NCI-H1694 treated with DMSO at 0.1 percent for 48 hours (cell line): ENCODE data around the gene ACSF3.
"Not testable (repeated sequence)": the region's sequence is repeated elsewhere in the genome, so short reads cannot be mapped to it uniquely, and the experiment has no call there.

Experiments
- DNase-seq: peaks from one replicate; lab custom pipeline; 2025; lab: John Stamatoyannopoulos, UW

ACSF3 gene

DNA sequence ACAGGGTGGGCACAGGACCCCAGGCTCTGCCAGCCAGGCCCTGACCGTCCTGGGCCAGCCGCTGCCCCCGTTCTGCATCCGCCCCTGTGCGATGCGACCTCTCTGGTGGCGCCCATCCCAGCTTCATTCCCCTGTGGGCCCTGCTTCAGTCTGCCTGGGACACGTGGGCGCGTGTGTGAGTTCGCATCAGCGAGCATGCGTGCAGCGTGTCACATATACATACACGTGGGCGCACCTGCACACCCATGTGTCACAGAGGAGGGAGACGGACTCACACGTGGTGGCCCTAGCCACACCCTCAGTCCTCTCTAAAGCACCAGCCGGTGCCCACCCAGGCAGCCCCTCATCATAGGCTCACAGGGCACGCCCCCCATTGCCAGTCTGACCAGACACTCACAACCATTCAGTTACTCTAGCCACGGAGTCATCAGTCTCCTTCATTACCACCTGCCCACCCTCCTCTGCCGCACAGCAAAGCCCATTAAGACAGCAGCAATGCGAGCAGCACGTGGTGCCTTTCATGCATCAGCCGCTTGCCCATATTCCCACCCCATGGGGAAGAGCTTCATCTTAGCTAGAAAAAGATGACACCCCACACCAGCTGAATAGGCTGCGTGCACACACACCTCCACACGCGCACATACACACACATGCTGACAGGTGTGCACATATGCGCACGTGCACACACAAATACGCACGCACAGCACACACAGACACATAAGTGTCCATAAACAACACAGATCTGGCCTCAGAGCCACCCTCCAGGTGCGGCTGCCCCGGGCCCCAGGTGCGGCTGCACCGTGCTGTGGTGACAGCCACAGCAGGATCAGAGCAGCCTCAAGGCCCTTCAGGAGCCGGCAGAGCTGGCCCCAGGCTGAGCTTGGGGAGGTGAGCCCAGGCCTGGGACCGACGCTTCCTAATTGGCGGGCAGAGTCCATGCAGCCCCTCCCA is 68.4 kb downstream of the ACSF3 start:
- no peak for DNase-seq

- DNase-seq = no peak
Measured at GRCh38 chr16:89163297-89163696, 69.6 kb downstream of the ACSF3 start.

DNA sequence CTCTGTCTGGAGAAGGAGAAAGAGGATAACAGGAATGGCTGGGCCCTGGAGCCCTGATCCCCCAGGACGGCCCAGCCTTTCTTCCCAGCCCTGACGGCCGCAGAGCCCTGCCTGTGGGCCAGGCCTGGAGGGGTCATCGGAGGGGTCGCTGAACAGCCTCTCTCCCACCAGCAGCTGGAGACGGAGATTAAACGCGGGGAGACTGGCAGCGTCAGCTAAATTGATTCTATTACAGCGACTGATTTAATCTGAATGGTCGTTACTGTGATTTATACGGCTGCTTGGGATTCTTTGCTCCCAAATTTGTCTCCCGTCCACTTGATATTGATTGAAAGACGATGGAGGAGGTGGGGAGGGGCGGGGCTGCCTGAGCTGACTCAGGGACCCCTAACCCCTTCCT is 70.8 kb downstream of the ACSF3 start:
- no peak for DNase-seq

DNA sequence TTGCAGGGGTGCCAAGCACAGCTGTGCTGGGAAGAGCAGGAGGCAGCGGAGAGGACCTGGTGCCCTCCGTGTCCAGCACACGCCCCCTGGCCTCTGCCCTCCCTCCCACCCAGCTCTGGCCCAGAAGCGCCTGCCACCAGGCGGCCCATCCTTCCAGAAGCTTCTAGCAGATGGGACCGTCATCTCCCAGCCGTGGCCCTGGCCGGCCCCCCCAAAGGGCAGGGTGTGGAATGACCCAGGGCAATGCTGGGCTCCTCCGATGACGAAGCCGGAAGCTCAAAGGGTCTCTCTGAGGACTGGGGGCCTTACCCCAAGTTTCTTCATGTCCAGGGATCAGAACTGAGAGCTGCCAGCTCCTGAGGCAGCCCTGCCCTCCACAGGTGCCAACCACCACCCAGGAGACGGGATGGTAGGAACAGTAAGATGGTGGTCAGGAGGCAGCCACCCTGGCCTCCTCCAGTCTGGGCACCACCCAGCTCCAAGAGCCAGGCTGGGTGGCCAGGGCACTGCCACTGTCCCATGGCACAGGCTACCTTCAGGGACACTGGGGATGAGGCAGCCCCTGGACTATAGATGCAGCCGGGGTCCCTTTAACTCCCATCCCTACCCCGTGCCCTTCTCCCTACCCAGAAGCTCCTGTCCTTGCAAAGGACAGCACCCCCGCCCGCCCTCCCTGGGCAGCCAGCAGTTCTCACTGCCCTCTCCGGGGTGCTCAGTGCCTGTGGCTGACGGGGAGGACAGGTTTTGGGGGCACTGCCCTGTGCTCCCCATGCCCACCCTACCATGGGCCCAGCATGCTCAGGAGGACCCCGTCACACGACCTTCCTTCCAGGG is 71.4 kb downstream of the ACSF3 start:
- DNase-seq = no peak

GRCh38 chr16:89165681-89165979 is 72.0 kb downstream of the ACSF3 start:
- DNase-seq = not testable (repeated sequence)

- no peak for DNase-seq
Measured at GRCh38 chr16:89166696-89167424, 73.2 kb downstream of the ACSF3 start.

GRCh38 chr16:89167425-89167941 is 73.8 kb downstream of the ACSF3 start:
- no peak for DNase-seq

DNA sequence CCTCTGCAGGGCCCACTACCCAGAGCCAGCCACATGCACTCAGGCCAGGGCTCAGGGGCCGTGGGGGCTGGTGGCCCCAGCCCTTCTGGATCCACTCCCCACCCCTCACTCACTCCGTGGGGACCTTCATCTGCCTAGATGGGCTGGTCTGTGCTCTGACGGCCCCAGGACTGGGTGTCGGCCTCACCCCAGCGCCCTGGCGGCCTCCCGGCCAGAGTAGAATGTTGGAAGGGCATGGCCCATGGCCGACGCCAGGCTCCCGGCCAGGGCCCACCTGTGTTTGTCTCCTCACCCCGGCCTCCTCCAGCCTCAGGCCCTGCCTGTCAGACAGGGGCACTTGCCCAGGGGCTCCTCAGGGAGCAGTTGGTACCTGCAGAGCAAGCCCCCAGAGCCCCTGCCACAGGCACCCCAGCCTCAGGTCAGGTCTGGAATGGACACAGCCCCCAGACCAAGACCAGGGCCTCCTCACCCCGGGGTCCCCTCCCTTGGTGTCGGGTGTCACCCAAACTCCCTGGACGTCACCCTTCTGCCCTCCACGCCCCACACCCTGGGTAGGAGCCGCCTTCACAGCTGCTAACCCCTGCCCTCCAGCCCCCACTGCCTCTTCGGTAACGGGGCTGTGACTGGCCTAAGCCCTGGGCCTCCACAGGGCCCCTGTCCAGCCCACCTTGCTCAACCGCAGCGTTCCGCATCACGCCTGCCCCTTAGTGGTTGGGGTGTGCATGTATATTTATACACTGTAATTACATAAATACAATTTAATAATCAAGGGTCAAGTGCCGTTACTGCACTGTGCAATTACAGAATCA is 74.9 kb downstream of the ACSF3 start:
- no peak for DNase-seq

DNA sequence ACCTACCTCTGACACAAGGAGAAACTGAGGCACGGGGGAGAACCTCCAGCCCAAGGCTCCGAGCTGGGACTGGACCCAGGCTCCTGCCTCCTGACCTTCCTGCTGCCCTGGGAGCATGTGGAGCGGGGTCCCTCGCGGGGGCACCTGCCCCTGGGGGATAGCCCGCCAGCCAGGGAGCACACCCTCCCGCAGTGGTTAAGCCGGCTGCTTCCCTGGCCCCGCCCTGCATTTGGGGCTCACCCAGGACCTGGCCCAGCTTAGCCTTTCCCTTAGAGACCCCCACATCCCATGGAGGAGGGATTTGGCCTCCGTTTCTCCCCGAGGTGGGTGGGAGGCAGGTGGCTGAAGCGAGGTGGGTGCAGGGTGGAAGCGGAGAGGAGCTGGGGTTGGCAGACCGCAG is 76.1 kb downstream of the ACSF3 start:
- no peak for DNase-seq

DNA sequence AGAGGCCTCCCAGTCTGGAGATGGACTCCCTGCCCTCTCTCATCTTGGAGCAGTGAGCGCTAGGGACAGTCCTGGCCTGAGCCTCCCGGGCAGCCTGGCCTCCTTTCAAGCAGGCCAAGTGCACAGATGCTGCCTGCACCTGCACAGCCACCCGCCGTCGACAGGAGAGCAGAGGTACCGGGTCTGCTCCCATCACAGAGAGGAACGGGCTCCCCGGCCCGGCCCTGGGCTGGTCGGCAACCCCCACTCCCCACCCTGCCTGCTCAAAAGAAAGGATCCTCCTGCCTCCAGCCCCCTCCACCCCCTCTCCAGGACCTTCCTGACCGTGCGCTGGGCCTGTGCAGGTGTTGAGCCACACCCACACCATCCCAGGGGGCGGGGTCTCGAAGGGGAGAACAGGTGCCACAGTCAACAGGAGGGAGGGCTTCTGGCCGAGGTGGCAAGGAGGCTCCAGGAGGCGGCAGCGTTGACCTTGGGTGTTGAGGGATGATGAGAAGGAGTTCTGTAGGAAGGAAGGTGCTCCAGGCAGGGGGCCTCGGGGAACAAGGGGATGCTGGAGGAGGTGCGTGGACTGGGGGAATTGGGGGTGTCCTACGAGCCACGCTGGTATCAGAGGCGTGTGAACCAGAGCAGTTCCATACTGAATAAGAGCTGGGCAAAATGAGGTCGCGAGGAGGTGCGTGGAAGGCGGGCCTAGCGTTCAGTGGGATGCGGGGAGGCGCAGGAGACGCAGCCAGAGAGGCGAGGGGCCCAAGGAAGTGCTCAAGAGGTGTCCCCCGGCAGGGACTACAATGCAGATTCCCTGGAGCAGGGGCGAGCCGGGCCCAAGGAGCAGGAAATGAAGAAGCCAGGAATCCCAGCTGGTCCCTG is 76.9 kb downstream of the ACSF3 start:
- no peak for DNase-seq

DNA sequence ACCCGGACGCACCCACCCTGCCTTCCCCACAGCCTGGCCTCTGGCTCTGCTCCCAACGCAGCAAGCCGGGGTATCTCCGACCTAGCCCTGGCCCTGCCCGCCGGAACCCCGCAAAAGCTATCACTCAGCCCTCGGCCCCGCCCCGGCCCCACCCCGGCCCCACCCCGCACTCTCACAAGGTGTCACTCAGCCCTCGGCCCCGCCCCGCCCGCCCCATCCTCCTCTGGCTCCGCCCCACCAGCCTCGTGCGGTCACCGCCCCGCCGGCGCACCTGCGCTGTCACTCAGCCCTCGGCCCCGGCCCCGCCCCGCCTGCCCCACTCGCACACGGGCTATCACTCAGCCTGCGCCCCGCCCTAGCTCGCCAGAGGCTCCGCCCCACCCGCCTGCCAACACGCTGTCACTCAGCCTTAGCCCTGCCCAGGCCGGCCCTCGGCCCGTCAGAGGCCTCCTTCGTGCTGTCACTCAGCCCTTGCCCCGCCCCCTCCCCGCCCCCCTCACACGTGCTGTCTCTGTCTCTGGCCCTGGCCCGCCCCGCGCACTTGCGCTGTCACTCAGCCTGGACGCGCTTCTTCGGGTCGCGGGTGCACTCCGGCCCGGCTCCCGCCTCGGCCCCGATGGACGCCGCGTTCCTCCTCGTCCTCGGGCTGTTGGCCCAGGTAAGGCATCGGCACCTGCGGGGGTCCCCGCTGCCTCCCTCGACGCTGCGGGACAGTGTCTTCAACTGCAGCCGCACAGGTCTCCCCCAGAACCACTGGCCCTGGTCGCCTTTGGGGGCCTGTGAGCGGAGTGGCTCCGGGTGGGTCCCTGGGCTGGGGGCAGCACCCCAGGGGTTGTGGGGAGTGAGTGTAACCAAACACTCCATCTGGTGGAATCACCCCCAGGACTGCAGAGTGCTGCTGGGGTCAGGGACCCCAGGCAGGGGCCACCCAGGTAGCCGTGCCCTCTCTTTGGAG is 77.8 kb downstream of the ACSF3 start, which contains the start of gene CDH15:
CDH15 (plus strand) TSS at position 533 of the 955 bp plus-strand sequence; CDS start at position 617, 84 bp downstream.
- DNase-seq = peak; percentile 72

- no peak for DNase-seq
Measured at GRCh38 chr16:89172171-89172527, 78.5 kb downstream of the ACSF3 start.

DNA sequence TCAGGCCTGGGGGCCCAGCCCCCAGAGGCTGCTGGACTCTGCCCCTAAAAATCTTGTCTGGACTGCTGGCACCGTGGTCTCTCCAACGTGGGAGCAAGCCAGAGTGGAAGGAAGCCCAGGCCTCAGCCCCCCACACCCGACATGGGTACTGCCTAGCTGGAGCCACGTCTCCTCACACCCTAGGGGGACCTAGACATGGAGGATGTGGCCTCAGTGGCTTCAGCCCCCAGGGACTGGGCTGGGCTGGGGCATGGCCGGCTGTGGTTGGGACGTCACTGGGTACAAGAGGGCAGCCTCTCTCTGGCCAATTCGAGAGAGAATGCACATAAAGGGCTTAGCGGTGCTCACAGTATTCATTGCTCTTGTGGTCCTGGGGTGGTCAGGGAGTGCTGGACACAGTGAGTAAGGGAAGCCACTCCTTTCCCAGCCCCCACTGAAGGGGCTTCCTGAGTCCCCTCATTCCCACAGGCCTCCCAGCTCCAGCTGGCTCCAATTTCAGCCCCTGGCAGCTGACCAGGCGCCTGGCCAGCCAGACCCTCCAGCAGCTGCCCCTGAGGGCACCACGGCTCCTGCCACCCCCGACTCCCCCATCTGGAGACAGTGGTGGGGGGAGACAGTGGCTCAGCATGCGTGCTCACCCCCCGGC is 79.0 kb downstream of the ACSF3 start:
- DNase-seq = no peak

DNA sequence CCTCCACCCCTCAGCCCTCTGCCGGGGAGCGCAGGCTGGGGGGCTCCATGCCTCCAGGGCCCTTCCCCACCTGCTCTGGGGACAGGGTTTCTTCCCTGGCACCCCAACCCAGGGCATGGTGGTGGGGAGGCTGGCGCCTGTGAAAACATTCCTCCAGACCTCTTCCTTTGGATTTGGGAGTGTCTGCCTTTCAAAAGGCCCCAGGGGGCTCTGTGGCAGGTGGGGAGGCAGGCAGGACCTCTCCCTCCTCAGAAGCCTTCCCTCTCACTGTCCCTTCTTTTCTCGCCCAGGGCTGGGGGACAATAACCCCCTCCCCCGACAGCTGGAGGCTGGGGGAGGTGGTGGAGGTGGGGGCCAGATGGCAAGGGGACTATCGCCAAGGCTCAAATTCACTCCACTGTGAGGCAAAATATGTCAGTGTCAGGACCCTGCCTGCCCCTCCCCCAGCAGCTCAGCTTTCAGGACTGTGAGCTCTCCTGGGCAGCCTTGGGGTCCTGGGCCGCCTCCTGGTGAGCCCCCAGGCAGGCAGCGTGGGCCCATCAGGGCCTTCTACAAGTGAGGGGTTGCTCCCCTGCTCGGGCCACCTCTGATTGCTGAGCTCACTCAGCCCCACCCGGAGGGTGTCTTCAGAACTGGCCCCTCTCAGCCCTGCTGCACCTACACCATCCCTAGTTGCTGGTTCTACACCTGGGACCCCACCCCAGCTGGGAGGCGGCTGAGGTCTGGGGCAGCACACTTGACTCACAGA is 79.7 kb downstream of the ACSF3 start:
- no peak for DNase-seq

GRCh38 chr16:89174055-89174827 is 80.6 kb downstream of the ACSF3 start:
- no peak for DNase-seq

- no peak for DNase-seq
Measured at GRCh38 chr16:89174877-89175276, 81.2 kb downstream of the ACSF3 start.
